LNCAP (cell line): Measurements from ENCODE around the gene SDK2.

Experiments used
- TF ChIP-seq, protein P1 (sequence below): fragments of 450-650 bp; IDR thresholded peaks from 2 replicates; pipeline ENCODE4 v1.5.1; 2017; ENCODE audit warnings: mild to moderate bottlenecking

Gene SDK2

DNA sequence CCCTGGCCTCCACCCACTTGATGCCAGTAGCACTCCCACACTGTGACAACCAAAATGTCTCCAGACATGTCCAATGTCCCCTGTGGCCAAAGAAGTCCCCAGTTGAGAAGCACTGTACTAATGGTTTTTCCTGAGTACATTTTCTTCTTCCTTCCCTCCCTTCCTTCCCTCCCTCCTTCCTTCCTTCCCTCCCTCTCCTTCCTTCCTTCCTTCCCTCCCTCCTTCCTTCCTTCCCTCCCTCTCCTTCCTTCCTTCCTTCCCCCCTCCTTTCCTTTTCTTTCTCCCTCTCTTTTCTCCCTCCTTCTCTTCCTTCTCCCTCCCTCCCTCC, 255.7 kb downstream of the SDK2 start:
- TF ChIP-seq, protein P1, sequence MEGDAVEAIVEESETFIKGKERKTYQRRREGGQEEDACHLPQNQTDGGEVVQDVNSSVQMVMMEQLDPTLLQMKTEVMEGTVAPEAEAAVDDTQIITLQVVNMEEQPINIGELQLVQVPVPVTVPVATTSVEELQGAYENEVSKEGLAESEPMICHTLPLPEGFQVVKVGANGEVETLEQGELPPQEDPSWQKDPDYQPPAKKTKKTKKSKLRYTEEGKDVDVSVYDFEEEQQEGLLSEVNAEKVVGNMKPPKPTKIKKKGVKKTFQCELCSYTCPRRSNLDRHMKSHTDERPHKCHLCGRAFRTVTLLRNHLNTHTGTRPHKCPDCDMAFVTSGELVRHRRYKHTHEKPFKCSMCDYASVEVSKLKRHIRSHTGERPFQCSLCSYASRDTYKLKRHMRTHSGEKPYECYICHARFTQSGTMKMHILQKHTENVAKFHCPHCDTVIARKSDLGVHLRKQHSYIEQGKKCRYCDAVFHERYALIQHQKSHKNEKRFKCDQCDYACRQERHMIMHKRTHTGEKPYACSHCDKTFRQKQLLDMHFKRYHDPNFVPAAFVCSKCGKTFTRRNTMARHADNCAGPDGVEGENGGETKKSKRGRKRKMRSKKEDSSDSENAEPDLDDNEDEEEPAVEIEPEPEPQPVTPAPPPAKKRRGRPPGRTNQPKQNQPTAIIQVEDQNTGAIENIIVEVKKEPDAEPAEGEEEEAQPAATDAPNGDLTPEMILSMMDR: no peak

DNA sequence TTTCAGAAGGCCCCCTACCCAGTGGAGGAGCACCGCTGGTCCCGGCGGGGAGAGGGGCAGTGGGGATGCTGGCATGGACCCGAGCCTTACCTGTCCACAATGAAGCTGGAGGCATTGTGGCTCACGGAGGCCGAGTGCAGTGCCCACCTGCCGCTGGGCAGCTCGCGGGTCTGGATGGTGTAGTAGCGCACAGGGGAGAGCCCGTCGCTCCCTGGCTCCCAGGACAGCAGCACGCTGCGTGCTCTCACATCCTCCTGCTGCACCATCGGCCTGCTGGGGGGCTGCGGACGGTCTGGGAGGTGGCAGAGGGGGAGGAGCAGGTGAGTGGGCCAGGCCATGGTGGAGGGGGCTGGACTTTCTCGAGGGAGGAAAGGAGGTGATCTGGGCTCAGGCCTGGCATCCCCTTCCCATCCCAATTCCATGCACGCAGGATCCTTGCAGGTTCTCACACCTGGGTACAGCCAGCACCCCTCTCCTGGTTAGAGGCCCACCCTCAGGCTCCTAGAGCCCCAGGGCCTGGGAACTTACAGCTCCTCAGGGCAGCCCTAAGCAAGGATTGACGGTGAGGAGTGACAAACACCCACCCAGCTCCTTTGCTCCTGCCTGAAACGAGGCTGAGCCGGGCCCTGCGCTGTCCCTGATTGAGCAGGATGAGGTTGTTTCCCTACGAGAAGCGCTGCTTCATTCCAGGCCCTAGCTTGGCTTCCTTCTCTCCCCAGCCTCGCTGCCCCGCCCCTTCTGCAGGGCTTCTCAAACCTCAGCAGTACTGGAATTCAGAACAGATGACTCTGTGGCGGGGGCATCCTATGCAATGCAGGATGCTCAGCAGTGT, 256.3 kb downstream of the SDK2 start:
- TF ChIP-seq, protein P1: no peak

DNA sequence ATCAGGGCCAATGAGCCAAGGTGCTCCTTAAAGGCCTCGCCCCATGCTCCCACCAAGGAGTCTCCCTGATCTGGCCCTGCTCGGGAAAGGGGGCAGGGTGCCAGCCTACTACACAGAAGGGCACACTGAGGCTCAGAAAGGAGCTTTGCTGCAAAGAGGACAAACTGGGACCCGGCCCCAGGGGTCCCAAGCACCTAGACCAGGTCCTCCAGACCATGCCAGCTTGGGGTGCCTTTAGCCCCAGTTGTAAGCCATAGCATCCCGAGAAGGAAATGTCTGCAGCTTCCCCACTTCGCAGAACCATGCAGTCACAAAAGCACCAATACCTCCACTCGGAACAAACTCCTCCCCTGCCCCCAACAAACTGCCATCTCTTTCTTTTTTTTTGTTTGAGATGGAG, 257.7 kb downstream of the SDK2 start:
- TF ChIP-seq, protein P1: no peak

DNA sequence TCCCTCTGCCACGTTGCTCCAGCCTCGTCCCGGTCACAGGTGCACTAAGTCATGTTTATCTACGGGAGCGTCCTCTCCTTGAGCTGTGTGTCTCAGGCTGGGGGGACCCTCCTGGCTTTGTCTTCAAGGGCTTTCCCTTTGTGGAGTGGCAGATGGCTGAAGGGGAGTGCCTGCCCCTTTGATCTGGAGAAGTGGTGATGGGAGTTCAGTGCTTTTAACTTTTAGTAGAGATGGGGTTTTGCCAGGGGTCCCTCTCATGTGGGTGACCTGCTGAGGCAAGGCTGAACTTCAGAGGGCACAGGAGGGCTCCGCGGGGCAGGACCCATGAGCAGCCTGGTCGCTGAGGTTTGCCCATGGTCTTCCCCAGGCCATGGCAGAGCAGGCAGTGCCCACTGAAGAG, 259.3 kb downstream of the SDK2 start:
- TF ChIP-seq, protein P1: no peak

DNA sequence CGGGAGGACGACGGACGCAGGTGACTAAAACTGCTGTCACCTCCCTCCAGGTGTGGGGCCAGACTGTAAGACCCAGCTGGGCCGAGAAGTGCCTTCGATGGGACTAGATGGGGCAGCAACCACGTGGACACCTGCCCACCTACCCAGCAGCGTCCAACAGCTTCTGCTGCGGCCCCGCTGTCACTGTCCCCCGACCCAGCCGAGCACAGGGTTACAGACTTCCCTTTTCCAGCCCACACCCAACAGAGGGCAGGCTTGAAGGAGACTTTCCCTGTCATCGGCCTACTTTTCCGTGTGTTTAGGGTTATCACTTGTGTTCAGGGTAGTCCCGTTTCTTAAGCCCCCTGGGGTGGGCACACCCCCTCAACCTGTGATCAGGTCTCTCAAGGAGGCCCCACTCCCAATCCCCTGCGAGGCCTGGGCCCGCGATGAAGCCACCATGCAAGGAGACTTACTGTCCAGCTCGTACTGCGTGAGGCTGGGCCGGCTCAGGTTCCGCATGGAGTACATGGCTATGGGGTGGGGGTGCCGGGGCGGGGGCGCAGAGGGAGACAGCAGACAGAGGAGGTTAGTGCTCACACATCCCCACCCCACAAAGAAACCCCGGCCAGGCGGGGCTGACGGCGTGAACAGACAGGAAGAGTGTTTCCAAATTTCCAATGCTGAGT, 263.7 kb downstream of the SDK2 start:
- TF ChIP-seq, protein P1: no peak

DNA sequence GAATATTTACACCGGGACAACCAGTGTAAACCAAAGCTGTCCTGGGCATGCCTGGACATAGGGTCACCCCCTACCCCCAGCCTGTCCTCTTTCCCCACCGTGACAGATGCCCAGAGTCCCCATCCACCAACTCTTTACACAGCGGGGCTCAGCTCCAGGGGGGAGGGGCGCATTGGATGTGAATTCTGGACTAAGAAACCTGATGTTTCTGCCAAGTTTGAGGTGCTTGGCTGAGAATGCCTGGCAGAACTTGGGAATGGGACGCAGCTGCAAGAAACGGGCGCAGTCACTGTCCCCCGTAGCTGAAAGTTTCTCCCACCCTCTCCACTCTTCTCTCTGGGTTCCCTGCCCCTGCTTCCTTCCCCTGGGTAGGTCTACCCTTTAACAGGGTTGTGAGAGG, 264.4 kb downstream of the SDK2 start:
- TF ChIP-seq, protein P1: no peak

DNA sequence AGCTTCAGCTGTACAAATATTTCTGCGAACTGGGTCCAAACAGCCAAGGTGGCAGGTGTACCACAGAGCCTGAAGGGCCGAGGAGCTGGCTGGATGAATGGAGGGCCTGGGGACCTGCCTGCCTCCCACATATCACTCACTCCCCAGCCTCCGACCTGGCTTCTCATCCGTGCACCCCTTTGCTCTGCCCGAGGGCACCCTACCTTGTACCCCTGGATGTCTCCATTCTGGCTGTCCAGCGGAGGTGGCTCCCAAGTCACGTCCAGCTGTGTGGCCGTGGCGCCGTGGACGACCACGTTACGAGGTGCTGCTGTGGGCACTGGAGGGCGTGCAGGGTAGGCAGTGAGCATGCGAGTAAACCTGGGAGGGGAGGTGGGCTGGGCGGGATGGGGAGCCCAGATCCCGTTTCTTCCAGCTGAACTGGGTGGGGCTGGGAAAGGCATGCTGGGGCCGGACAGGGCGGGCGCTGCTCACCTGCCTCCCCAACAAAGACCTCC, 265.2 kb downstream of the SDK2 start:
- TF ChIP-seq, protein P1: no peak
